Upper lobe of left lung (tissue), 6 donors: ENCODE data around the gene ST7. TPM values are rescaled to one million over a fixed set of nuclear protein-coding genes. Genes with fewer than 3 reads are reported as not detected.

Source experiments
- ATAC-seq, 2 donors: fragments of 200-7000 bp; cut with Tn5 transposase; one replicate each; pipeline ENCODE4 v1.9.1; 2022; ENCODE audit warnings: mild to moderate bottlenecking in 2 of 2, moderate library complexity in 2 of 2; ENCODE audit not compliant: low FRiP score in 2 of 2
- DNase-seq, 2 donors: peaks; one replicate each; pipeline ENCODE4 v3.0.0-alpha.2; 2019 to 2020
- H3K27ac ChIP-seq, 4 donors: fragments of 200-600 bp; sonication (generic); one replicate each; pipeline ENCODE4 v1.5.1; 2016 to 2019
- H3K27me3 ChIP-seq, 4 donors: fragments of 200-600 bp; sonication (generic); one replicate each; pipeline ENCODE4 v1.5.1; 2017 to 2019
- H3K36me3 ChIP-seq, 4 donors: fragments of 200-600 bp; sonication (generic); one replicate each; pipeline ENCODE4 v1.5.1; 2016 to 2019
- H3K4me1 ChIP-seq, 4 donors: fragments of 200-600 bp; sonication (generic); one replicate each; pipeline ENCODE4 v1.5.1; 2018 to 2019
- H3K4me3 ChIP-seq, 4 donors: fragments of 200-600 bp; sonication (generic); one replicate each; pipeline ENCODE4 v1.5.1; 2017 to 2019; ENCODE audit warnings: mild to moderate bottlenecking in 2 of 4, moderate library complexity in 1 of 4
- H3K9me3 ChIP-seq, 4 donors: fragments of 200-600 bp; sonication (generic); one replicate each; pipeline ENCODE4 v1.5.1; 2018 to 2019
- EP300 ChIP-seq, 4 donors: sonication (generic); formaldehyde crosslinking; IDR thresholded peaks; one replicate each; pipeline ENCODE4 v1.5.1; 2017; ENCODE audit warnings: antibody characterized with exemption in 4 of 4, control low read depth in 2 of 4
- POLR2A ChIP-seq, 4 donors: fragments of 450-650 bp; IDR thresholded peaks; one replicate each; pipeline ENCODE4 v1.5.1; 2016 to 2017; ENCODE audit warnings: antibody characterized with exemption in 4 of 4, mild to moderate bottlenecking in 2 of 4
- POLR2AphosphoS5 ChIP-seq, 2 donors: sonication (generic); formaldehyde crosslinking; IDR thresholded peaks; one replicate each; pipeline ENCODE4 v1.5.1; 2017; ENCODE audit warnings: antibody characterized with exemption in 2 of 2
- WGBS, 2 donors: methylation state at CpG; one replicate each; pipeline ENCODE4 v1.1.5; 2017 to 2018; 5-methylcytosine and 5-hydroxymethylcytosine counted together
- total RNA-seq, 6 donors: library from RNA; depleted of rRNA in 4 of 6; stranded (reverse); fragments of >200 nt in 4 of 6; gene quantifications; one replicate each; pipeline versions ENCODE4 v1.1.0 to v1.2.1, GENCODE V29; 2016 to 2021
- TF ChIP-seq, protein P1 (sequence below), 6 experiments: fragments of 450-650 bp in 4 of 6; fragments of 200-600 bp in 2 of 6; sonication (generic) in 2 of 6; IDR thresholded peaks; one replicate each; pipeline ENCODE4 v1.5.1; 2016 to 2019; ENCODE audit warnings: antibody characterized with exemption in 6 of 6
- donor health status: DM: no; HTN: no; CAD: no; lungs with moderate emphysema.
- donor health status: DM: no; HTN: yes; CAD: no; lungs with severe emphysema.

ST7 gene
- total RNA-seq, 6 donors from 2014 or later, result 36.0 to 135 (median 73.4) TPM

DNA sequence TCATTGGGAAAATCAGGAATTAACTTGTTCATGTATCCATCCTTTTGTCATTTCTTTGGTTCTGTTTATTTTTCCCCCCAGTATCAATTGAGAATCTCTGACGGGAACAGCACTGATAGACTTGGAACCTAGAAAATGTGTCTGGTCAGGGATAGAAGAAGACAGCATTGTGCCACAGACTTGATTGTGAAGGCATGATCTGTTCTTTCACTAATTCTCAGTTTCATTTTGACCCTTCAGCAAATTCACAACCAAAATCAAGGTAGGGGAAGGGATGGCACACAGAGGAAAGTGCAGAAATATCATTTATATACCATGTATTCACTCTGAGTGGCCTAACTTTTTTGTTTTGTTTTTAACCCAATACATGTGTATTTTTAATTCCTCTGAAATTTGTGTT is 262.7 kb downstream of the ST7 start:
- 93 to 100% methylated on average over 1 of the region's 1 CpG for WGBS, 2 donors
- TF ChIP-seq POLR2A (IDR thresholded peaks at IDR 0.05) (no peak), EP300 (IDR thresholded peaks at IDR 0.05) (no peak), POLR2AphosphoS5 (IDR thresholded peaks at IDR 0.05) (no peak)
- TF ChIP-seq, protein P1, sequence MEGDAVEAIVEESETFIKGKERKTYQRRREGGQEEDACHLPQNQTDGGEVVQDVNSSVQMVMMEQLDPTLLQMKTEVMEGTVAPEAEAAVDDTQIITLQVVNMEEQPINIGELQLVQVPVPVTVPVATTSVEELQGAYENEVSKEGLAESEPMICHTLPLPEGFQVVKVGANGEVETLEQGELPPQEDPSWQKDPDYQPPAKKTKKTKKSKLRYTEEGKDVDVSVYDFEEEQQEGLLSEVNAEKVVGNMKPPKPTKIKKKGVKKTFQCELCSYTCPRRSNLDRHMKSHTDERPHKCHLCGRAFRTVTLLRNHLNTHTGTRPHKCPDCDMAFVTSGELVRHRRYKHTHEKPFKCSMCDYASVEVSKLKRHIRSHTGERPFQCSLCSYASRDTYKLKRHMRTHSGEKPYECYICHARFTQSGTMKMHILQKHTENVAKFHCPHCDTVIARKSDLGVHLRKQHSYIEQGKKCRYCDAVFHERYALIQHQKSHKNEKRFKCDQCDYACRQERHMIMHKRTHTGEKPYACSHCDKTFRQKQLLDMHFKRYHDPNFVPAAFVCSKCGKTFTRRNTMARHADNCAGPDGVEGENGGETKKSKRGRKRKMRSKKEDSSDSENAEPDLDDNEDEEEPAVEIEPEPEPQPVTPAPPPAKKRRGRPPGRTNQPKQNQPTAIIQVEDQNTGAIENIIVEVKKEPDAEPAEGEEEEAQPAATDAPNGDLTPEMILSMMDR (IDR thresholded peaks at IDR 0.05), result no peak
- no peak for ATAC-seq

DNA sequence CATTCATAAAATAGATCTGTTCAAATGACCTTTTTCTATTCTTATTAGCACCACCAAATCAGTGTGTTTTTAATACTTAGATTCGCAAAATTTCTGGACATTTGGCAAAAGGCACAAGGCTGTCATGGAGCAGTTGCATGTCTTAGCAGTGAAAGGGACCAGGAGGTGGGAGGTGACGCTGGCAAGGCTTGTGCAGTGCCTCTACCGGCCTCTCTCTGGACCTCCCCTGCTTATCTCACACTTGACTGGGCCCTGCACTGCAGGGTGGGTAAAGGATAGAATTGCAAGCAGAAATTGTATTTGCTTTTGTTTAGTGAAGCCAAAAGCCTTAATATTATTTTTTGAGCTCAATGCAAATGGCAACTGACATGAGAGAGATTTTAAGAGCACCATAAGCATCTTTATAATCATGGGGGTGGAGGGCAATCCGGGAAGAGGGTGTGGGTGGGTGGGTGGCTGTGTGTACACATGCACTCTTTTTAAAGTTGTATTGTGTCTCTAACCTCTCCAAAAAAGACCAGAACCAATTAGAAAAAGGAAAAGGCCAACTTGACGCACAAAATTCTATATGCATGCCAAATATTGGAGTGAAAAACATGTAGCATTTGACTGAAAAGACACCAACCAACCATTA is 263.3 kb downstream of the ST7 start:
- Histone ChIP-seq H3K4me1 (no peaks in the 10 kb centered on the region), H3K4me3 (no peak overlapping the region), H3K36me3 (peaks cover 0 to 19% (median 5%) of the 10 kb centered on the region in 4 donors), H3K27ac (no peak overlapping the region), H3K9me3 (no peaks in the 10 kb centered on the region), H3K27me3 (no peaks in the 10 kb centered on the region)
- no peak for ATAC-seq
- TF ChIP-seq EP300 (IDR thresholded peaks at IDR 0.05) (no peak), POLR2A (IDR thresholded peaks at IDR 0.05) (no peak), POLR2AphosphoS5 (IDR thresholded peaks at IDR 0.05) (no peak)
- TF ChIP-seq, protein P1 (IDR thresholded peaks at IDR 0.05), result no peak
- WGBS, 2 donors, result 77 to 82% methylated on average over 5 of the region's 5 CpGs
- DNase-seq, result no peak

More for the DNA sequence above, 262.7 kb downstream of the ST7 start:
- H3K4me3 ChIP-seq, result no peak overlapping the region
- H3K27ac ChIP-seq, result no peak overlapping the region
- H3K9me3 ChIP-seq, result no peaks in the 10 kb centered on the region
- no peaks in the 10 kb centered on the region for H3K4me1 ChIP-seq
- peaks cover 0 to 19% (median 5%) of the 10 kb centered on the region in 4 donors for H3K36me3 ChIP-seq
- H3K27me3 ChIP-seq, result no peaks in the 10 kb centered on the region
- DNase-seq, result no peak

DNA sequence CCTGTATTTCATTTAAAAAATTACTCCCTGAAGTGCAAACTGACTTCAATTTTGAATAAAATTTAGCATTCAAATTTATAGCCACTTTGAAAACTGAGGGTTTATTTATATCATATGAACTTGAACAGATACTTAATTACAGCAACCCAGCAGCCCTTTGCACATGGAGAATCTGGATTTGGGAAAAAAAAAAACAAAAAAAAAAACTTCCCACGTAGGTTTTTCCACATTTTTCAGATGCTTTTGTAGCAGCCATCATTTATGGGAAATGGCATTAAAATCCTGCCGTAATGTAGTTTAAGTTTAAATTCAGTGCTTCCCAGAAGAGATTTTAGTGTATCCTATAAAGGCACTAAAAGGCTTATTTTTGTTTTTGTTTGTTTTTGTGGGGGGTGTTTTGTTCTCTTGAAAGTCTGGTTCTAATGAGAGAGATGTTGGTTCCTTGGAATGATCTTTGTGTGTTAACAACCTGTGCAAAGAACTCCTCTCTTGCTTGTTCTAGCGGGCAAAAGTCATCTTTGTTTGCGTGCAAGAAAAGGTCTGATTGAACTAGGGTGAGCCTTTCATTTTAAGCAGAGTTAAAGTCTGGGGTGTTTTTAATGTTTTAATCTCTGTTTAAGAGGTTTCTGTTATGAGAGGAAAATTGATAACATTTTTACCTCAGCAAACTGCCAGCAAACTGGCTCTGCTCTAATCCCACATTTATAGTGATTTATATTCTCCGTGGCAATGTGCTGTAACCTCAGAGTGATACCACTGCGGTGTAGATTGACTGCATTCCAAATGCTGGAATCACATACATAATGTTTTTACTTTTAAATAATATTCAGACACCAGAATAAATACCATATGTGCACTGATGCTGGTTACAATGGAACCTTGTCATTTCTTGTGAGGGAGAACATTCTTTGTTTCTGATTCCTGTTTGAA is 264.1 kb downstream of the ST7 start:
- no peak overlapping the region for H3K4me3 ChIP-seq
- DNase-seq (no peak), ATAC-seq (no peak)
- no peaks in the 10 kb centered on the region for H3K4me1 ChIP-seq
- H3K36me3 ChIP-seq, result peaks cover 4 to 20% (median 7%) of the 10 kb centered on the region in 4 donors
- no peak overlapping the region for H3K27ac ChIP-seq
- TF ChIP-seq EP300 (IDR thresholded peaks at IDR 0.05) (no peak), POLR2AphosphoS5 (IDR thresholded peaks at IDR 0.05) (no peak), POLR2A (IDR thresholded peaks at IDR 0.05) (no peak)
- TF ChIP-seq, protein P1 (IDR thresholded peaks at IDR 0.05), result no peak
- 76 to 82% methylated on average over 6 of the region's 6 CpGs for WGBS, 2 donors
- H3K27me3 ChIP-seq, result no peaks in the 10 kb centered on the region
- no peaks in the 10 kb centered on the region for H3K9me3 ChIP-seq

DNA sequence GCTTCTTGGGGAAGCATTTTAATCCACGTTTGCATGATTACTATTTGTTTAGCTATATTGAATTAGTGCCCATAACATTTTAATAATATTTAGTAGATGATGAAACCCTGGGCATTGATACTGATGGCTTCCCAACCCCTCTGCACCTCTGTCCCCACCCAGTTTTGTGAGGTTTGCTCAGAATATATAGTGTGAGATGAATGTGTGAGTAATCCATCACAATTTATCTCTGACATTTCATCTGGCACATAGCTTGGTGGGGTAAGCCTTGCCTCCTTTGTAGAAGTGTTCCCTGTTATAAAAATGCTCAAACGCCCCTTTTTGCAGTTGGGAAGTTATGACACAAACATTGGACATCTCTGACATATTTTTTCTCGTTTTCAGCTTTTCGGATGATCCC is 265.4 kb downstream of the ST7 start:
- H3K9me3 ChIP-seq, result no peaks in the 10 kb centered on the region
- TF ChIP-seq POLR2A (IDR thresholded peaks at IDR 0.05), result no peak
- TF ChIP-seq POLR2AphosphoS5 (IDR thresholded peaks at IDR 0.05), result no peak
- TF ChIP-seq EP300 (IDR thresholded peaks at IDR 0.05), result no peak
- no peak overlapping the region for H3K27ac ChIP-seq
- no peaks in the 10 kb centered on the region for H3K4me1 ChIP-seq
- peaks cover 4 to 29% (median 9%) of the 10 kb centered on the region in 4 donors for H3K36me3 ChIP-seq
- H3K27me3 ChIP-seq, result no peaks in the 10 kb centered on the region
- H3K4me3 ChIP-seq, result no peak overlapping the region
- DNase-seq (no peak), ATAC-seq (no peak)
- WGBS, 2 donors, result 80% methylated on average over 4 of the region's 4 CpGs

DNA sequence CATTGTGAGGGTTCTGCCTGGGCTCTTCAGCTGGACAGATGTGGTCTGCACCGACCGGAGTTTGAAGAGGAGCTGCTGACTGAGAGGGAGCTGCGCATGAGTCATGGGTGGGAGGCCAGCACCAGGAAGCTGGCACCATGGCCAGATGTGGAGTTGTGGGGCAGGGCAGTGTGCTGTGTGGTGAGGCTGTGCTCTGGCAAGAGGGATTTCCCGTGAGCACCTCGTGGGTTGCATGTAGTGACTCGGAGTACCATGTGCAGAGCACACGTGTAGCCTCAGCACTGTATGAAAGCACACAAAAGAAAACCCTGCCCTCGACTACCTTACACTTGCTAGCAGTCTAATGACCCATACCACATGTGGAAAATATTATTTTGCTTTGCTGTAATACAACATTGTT is 266.2 kb downstream of the ST7 start:
- Histone ChIP-seq H3K27me3 (no peaks in the 10 kb centered on the region), H3K9me3 (no peaks in the 10 kb centered on the region), H3K4me1 (no peaks in the 10 kb centered on the region), H3K36me3 (peaks cover 4 to 29% (median 9%) of the 10 kb centered on the region in 4 donors), H3K27ac (no peak overlapping the region), H3K4me3 (no peak overlapping the region)
- TF ChIP-seq POLR2AphosphoS5 (IDR thresholded peaks at IDR 0.05), result no peak
- no peak for TF ChIP-seq POLR2A (IDR thresholded peaks at IDR 0.05)
- no peak for TF ChIP-seq EP300 (IDR thresholded peaks at IDR 0.05)
- TF ChIP-seq, protein P1 (IDR thresholded peaks at IDR 0.05), result no peak
- 91 to 92% methylated on average over 8 of the region's 8 CpGs for WGBS, 2 donors
- DNase-seq, result no peak
- peak in 1 of 2 donors; percentile 16 for ATAC-seq
